CD4-positive, alpha-beta T cell treated with Interleukin-6 at 100 ng/mL for 8 hours (primary cell): Measurements from ENCODE around the gene PPP1R1C.

ENCODE experiments used
- DNase-seq: peaks from one replicate; pipeline ENCODE4 v3.0.0-alpha.2; 2020; ENCODE audit warnings: mixed read lengths, low spot score

PPP1R1C gene

DNA sequence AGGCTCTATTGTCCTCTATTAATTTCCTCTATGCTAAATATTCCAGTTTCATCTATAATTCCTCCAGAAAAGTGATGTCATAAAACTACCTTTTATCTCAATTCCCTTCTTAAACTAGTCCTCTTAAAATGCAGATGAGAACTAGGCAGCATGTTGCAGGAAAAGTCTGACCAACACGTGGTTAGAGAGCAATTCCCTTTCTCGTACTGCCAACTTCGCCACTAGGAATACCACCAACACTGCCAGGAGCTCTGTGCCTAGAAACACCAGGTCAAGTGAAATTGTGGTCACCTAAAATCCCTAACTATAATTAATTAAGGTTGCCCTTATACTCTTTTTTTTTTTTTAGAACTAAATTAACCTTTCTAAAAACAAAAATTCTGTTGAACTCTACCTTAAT lies 127.7 kb downstream of the PPP1R1C start:
- DNase-seq, result no peak

GRCh38 chr2:182115258-182115657 lies 129.6 kb downstream of the PPP1R1C start:
- no peak for DNase-seq

DNA sequence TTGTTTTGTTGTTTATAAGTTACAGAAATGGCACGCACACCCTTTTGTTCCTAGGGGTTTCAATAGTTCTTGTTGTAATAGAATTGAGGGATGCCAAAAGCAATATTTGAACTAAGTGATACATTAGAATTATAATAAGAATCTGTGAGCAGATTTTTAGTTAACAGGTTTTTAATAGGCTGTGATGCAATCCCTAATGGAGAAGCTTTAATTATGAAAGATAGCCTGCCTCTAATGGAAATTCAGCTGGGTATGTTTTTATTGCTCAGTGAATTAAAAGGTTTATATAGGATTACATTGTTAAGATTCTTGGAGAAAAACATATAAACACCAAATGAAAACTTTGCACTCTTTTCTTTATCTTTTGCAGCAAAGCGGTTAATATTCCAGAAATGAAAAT lies 131.1 kb downstream of the PPP1R1C start:
- no peak for DNase-seq

DNA sequence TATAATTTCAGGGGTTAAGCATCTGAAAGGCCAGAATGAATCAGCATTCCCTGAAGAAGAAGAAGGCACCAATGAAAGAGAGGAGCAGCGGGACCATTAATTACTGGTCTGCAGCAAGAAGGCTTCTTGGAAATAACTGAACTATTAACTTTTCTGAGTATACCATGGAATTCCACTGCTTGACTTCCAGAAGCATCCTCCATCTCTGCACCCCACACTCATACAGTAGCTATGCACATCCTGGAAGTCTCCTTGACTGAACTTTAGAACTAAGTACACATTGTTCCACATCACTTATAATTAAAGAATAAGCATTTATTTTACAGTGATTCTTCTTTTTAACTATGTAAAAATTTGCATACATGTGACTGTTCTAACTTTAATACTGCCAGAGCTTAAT lies 131.5 kb downstream of the PPP1R1C start:
- DNase-seq, result no peak

GRCh38 chr2:182128821-182129707 lies 143.4 kb downstream of the PPP1R1C start:
- no peak for DNase-seq

- no peak for DNase-seq
Observed at GRCh38 chr2:182132605-182133004, 147.0 kb downstream of the PPP1R1C start.

GRCh38 chr2:182133195-182133891 lies 147.7 kb downstream of the PPP1R1C start:
- no peak for DNase-seq

- DNase-seq, result no peak
Observed at GRCh38 chr2:182134201-182134600, 148.5 kb downstream of the PPP1R1C start.

DNA sequence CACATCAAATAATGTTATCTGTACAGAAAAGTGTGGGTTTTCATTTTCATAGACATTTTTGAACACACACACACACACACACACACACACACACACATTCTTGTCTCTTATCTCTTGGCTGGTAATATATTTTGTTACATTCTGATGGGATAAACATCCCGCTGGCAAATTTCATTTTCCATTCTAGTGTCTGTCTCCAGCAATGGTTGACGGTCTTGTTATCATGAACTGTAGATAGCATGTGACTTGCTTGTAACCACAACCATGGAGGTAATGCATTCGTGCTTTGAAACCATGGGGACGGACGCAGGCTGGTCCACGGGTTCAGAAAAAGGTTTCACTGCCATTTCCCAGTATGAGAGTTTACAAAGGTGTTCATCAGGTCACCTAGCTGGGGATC lies 156.4 kb downstream of the PPP1R1C start:
- no peak for DNase-seq

- DNase-seq, result no peak
Observed at GRCh38 chr2:182144041-182144775, 158.6 kb downstream of the PPP1R1C start.

- DNase-seq, result no peak
Observed at GRCh38 chr2:182144776-182145165, 159.1 kb downstream of the PPP1R1C start.

- DNase-seq, result no peak
Observed at GRCh38 chr2:182148344-182148743, 162.7 kb downstream of the PPP1R1C start.

GRCh38 chr2:182163878-182164277 lies 178.2 kb downstream of the PPP1R1C start:
- DNase-seq, result no peak

DNA sequence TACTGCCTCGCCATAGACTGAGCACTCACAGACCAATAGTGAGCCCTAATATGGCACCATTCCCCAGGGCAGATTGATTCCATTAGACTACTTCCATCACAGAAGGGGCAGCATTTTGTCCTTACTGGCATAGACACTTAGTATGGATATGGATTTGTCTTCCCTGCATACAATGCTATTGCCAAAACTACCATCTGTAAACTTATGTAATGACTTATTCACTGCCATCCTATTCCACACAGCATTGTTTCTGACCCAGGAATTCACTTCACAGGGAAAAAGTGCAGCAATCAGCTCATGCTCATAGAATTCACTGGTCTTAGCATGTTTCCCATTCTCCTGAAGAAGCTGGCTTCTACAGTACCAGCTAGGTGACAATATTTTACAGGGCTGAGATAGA lies 179.0 kb downstream of the PPP1R1C start:
- no peak for DNase-seq

DNA sequence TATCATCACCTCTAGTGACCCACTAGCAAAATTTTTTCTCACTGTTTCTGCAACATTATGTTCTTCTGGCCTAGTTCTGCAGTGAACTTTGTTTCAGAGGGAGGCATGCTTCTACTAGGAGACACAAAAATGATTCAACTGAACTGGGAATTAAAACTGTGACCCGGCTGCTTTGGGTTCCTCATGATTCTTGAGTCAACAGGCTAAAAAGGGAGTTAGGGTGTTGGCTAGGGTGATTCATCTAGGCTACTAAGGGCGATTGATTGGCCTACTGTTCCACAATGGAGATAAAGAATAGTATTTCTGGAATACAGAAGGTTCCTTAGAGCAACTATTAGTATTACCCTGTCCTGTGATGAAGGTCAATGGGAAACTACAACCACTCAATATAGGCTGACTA lies 179.5 kb downstream of the PPP1R1C start:
- DNase-seq, result no peak

DNA sequence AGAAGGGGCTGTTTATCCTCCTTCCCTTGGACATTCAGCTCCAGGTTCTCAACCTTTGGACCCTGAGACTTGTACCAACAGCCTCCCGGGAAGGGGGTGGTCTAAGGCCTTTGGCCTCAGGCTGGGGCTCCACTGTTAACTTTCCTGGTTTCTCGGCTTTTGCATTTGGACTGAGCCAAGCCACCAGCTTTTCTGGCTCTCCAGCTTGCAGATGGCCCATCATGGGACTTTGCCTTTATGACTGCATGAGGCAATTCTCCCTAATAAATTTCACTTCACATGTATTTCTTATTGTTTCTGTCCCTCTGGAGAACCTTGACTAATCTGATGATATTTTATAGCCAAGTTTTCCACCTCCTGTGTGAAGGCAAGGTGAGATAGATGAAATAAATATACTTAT lies 180.8 kb downstream of the PPP1R1C start:
- DNase-seq, result no peak

DNA sequence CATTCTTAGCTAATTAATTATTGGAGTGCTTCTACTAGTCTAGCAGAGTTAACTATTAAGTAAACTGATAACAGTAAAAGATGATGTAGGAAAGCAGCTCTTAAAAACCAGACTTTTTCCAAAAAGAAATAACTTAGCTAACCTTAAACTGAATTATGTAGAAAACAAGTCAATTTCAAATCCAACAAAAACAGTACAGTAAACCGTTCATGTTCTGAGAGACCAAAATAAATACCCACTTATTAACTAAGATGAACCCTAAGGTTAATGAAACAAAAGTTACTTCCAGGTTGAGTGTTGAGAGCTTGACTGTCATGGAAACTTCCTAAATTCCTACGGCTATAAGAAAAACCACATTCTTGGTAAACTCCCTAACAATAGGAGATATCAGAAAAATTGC lies 181.2 kb downstream of the PPP1R1C start:
- DNase-seq, result no peak
